ENCODE data around the gene MYO15A.

Gene MYO15A

DNA sequence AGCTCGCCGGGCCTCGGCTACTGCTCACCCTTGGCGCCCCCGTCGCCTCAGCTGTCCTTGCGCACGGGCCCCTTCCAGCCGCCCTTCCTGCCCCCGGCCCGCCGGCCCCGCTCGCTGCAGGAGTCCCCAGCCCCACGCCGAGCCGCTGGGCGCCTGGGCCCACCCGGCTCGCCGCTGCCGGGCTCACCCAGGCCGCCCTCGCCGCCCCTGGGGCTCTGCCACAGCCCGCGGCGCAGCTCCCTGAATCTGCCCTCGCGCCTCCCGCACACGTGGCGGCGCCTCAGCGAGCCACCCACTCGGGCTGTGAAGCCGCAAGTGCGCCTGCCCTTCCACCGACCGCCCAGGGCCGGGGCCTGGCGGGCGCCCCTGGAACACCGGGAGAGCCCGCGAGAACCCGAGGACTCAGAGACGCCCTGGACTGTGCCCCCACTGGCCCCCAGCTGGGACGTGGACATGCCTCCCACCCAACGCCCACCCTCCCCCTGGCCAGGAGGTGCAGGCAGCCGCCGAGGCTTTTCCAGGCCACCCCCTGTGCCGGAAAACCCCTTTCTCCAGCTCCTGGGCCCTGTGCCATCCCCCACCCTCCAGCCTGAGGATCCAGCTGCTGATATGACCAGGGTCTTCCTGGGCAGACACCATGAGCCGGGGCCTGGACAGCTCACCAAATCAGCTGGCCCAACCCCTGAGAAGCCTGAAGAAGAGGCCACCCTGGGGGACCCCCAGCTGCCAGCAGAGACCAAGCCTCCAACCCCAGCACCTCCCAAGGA is 12.8 kb downstream of the MYO15A start:
- in situ Hi-C loops (cut with HindIII; ENCODE audit: low sequenced_read_pairs): no loop called here
- TF ChIP-seq, protein P1, sequence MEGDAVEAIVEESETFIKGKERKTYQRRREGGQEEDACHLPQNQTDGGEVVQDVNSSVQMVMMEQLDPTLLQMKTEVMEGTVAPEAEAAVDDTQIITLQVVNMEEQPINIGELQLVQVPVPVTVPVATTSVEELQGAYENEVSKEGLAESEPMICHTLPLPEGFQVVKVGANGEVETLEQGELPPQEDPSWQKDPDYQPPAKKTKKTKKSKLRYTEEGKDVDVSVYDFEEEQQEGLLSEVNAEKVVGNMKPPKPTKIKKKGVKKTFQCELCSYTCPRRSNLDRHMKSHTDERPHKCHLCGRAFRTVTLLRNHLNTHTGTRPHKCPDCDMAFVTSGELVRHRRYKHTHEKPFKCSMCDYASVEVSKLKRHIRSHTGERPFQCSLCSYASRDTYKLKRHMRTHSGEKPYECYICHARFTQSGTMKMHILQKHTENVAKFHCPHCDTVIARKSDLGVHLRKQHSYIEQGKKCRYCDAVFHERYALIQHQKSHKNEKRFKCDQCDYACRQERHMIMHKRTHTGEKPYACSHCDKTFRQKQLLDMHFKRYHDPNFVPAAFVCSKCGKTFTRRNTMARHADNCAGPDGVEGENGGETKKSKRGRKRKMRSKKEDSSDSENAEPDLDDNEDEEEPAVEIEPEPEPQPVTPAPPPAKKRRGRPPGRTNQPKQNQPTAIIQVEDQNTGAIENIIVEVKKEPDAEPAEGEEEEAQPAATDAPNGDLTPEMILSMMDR (IDR thresholded peaks at IDR 0.05; ENCODE audit: low read depth, low read length): no peak
- no peak overlapping the region for H3K4me3 ChIP-seq (ENCODE audit: low read depth, low read length)
- no peak for DNase-seq (ENCODE audit: low read depth, low spot score)

DNA sequence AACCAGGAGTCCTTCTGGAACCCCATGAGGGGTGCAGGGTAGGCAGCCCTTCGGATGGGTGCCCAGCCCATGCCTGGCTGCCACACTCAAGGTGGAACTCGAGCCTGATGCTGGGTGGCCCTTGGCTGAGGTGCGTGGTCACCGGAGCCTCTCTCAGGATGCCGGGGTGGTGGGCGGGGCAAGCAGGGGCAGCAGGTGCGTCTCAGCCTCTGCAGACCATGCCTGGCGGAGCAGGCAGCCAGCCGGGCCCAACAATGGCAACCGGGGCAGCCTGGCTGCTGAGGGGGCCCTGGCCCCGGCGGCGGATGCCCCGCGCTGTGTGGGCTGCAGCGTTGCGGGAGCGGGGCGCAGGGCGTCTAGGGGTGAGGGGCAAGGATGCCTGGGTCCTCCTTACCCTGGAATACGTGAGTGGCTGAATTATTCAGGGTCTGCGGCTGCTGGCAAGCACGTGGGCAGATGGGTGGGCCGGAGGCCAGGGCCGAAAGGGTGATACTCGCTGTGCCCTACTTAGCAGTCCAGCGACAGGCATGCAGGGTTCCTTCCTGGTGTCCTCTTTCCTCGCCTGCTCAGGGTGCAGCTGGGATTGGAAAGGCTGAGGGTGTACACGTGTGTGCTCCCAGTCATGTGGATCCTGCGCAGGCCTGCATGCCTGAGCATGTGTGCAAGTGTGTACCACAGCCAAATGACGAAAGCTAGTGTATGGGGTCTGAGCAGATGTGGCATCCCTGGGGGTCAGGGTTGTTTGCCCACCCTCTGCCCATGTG is 14.6 kb downstream of the MYO15A start:
- no peak for DNase-seq (ENCODE audit: low read depth, low spot score)
- TF ChIP-seq, protein P1 (IDR thresholded peaks at IDR 0.05; ENCODE audit: low read depth, low read length): no peak
- no peak overlapping the region for H3K4me3 ChIP-seq (ENCODE audit: low read depth, low read length)
- in situ Hi-C loops (cut with HindIII; ENCODE audit: low sequenced_read_pairs): no loop called here

DNA sequence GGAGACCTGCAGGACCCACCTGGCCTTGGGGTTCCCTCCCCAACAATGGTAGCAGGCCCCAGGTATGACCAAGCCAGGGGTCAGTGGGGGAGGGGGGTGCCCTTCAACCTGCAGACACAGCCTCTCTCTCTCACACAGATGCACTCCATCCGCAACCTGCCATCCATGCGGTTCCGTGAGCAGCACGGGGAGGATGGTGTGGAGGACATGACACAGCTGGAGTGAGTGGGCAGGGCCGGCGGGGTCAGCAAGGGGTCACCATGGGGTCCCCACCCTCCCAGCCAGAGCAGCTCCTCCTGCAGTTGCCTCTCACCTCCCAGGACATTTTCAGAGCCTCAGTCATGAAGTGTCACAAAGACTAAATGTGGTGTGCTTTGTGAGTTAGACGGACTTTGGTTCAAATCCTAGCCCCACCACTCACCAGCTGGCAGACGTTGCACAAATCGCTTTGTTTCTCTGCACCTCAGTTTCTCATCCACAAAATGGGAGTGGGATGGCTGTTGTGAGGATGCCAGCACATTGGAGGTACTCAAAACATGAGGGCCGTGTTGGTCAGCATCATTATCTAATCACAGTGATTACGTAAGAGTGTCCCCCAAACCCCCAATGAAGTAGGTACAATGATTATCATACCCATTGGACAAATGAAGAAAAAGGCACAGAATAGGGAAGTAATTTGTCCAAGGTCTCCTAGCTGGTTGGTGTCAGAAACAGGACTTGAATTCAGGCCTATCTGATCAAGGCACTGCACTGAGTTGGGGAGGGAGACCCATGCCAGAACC is 16.0 kb downstream of the MYO15A start:
- in situ Hi-C loops (cut with HindIII; ENCODE audit: low sequenced_read_pairs): no loop called here

DNA sequence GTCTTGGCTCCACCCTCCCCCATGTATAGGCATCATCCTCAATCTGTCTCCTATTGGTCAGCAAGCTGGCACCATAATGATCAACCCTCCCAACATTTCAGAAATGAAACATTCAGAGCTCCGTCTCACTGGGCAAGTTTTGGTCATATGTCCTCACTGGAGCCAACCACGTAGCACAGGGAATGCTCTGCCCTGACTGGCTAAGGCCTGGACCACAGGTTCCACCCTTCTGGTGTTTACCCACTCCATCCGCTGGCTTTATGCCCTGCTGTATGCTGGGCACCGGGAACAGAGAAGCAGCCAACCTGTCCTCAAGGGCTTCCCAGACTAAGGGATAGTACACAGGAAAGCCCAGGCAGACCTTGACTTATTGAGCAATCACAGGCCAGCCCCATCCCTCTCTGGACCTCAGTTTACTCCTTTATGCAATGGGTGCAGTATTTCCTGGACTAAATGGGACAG is 20.5 kb downstream of the MYO15A start:
- in situ Hi-C loops (cut with HindIII; ENCODE audit: low sequenced_read_pairs): no loop called here
- H3K4me3 ChIP-seq (ENCODE audit: low read depth, low read length): no peak overlapping the region
- TF ChIP-seq, protein P1 (IDR thresholded peaks at IDR 0.05; ENCODE audit: low read depth, low read length): no peak
- DNase-seq (ENCODE audit: low read depth, low spot score): peak; percentile 49

More for the DNA sequence above, 16.0 kb downstream of the MYO15A start:
- H3K4me3 ChIP-seq (ENCODE audit: low read depth, low read length): no peak overlapping the region
- DNase-seq (ENCODE audit: low read depth, low spot score): no peak
- TF ChIP-seq, protein P1 (IDR thresholded peaks at IDR 0.05; ENCODE audit: low read depth, low read length): no peak

DNA sequence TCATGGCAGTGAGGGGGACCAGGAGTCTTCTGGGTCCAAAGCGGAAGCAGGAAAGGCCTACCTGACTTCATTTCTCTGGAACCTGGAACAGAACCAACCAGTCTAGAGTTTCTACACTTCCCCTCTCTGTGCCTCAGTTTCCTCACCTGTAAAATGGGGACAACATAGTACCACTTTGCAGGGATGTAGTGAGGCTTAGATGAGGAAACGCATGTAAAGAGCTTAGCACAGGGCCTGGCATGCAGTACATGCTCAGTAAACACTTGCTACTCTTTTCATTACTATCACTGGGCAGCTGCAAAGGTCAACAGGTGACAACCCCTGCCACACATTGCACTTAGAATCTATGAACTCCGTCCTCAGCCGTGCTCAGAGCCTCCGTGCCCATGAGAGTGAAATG is 24.2 kb downstream of the MYO15A start:
- in situ Hi-C loops (cut with HindIII; ENCODE audit: low sequenced_read_pairs): no loop called here
- no peak overlapping the region for H3K4me3 ChIP-seq (ENCODE audit: low read depth, low read length)
- TF ChIP-seq, protein P1 (IDR thresholded peaks at IDR 0.05; ENCODE audit: low read depth, low read length): no peak
- no peak for DNase-seq (ENCODE audit: low read depth, low spot score)

DNA sequence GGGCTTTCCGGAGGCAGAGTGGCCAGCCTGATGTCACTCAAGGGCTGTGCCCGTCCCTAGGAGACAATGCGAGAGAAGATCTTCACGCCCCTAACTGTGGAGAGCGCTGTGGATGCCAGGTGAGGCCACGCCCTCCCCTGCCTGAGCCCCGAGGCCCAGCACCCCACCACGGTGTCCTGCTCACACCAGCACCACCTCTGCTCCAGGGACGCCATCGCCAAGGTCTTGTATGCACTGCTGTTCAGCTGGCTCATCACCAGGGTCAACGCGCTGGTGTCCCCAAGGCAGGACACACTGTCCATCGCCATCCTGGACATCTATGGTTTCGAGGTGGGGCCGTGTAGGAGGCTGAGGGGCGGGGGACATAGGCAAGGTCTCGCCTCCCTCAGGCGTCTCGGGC is 27.8 kb downstream of the MYO15A start:
- in situ Hi-C loops (cut with HindIII; ENCODE audit: low sequenced_read_pairs): no loop called here
- H3K4me3 ChIP-seq (ENCODE audit: low read depth, low read length): no peak overlapping the region
- TF ChIP-seq, protein P1 (IDR thresholded peaks at IDR 0.05; ENCODE audit: low read depth, low read length): no peak
- DNase-seq (ENCODE audit: low read depth, low spot score): no peak

Measured in astrocyte of the spinal cord (primary cell).